ENCODE data around the gene POGLUT2. TPM values are rescaled to one million over a fixed set of nuclear protein-coding genes. Genes with fewer than 3 reads are reported as not detected.

Gene POGLUT2
- total RNA-seq, 1 donor = 15.9 TPM

- Histone ChIP-seq H3K27me3 (ENCODE audit: insufficient read depth, low read length) (no peaks in the 10 kb centered on the region), H3K4me1 (ENCODE audit: insufficient read depth, low read length) (no peaks in the 10 kb centered on the region), H3K9me3 (ENCODE audit: low read depth, low read length) (no peaks in the 10 kb centered on the region), H3K4me2 (ENCODE audit: insufficient read depth, low read length) (no peak overlapping the region), H3K27ac (ENCODE audit: low read depth, low read length) (no peak overlapping the region), H3K79me2 (ENCODE audit: insufficient read depth, low read length) (peaks cover 2% of the 10 kb centered on the region), H4K20me1 (ENCODE audit: insufficient read depth, low read length) (no peaks in the 10 kb centered on the region), H2AFZ (ENCODE audit: low read length) (no peak overlapping the region), H3K36me3 (ENCODE audit: insufficient read depth, low read length) (no peaks in the 10 kb centered on the region), H3K4me3 (ENCODE audit: insufficient read depth, low read length) (no peak overlapping the region)
- TF ChIP-seq CTCF (IDR thresholded peaks at IDR 0.05; ENCODE audit: extremely low read depth, low read depth, low read length) = no peak
- DNase-seq (ENCODE audit: insufficient read length, low spot score, missing footprints) = no peak
Observed at GRCh38 chr13:102777736-102778135, 21.0 kb downstream of the POGLUT2 start.

- no peaks in the 10 kb centered on the region for H3K9me3 ChIP-seq (ENCODE audit: low read depth, low read length)
- H3K4me2 ChIP-seq (ENCODE audit: insufficient read depth, low read length) = no peak overlapping the region
- H3K36me3 ChIP-seq (ENCODE audit: insufficient read depth, low read length) = no peaks in the 10 kb centered on the region
- H3K27me3 ChIP-seq (ENCODE audit: insufficient read depth, low read length) = no peaks in the 10 kb centered on the region
- no peaks in the 10 kb centered on the region for H4K20me1 ChIP-seq (ENCODE audit: insufficient read depth, low read length)
- peaks cover 2% of the 10 kb centered on the region for H3K4me1 ChIP-seq (ENCODE audit: insufficient read depth, low read length)
- no peak overlapping the region for H3K4me3 ChIP-seq (ENCODE audit: insufficient read depth, low read length)
- no peak for TF ChIP-seq CTCF (IDR thresholded peaks at IDR 0.05; ENCODE audit: extremely low read depth, low read depth, low read length)
- peaks cover 16% of the 10 kb centered on the region for H3K79me2 ChIP-seq (ENCODE audit: insufficient read depth, low read length)
- H3K27ac ChIP-seq (ENCODE audit: low read depth, low read length) = no peak overlapping the region
- DNase-seq (ENCODE audit: insufficient read length, low spot score, missing footprints) = peak; percentile 27
- H2AFZ ChIP-seq (ENCODE audit: low read length) = peak overlapping the region; percentile 9
Observed at GRCh38 chr13:102776271-102776670, 22.5 kb downstream of the POGLUT2 start.

- Histone ChIP-seq H3K79me2 (ENCODE audit: insufficient read depth, low read length) (peaks cover 29% of the 10 kb centered on the region), H3K27me3 (ENCODE audit: insufficient read depth, low read length) (no peaks in the 10 kb centered on the region), H3K9me3 (ENCODE audit: low read depth, low read length) (no peaks in the 10 kb centered on the region), H2AFZ (ENCODE audit: low read length) (peak overlapping the region; percentile 94), H4K20me1 (ENCODE audit: insufficient read depth, low read length) (no peaks in the 10 kb centered on the region), H3K36me3 (ENCODE audit: insufficient read depth, low read length) (no peaks in the 10 kb centered on the region), H3K4me1 (ENCODE audit: insufficient read depth, low read length) (peaks cover 2% of the 10 kb centered on the region), H3K27ac (ENCODE audit: low read depth, low read length) (no peak overlapping the region), H3K4me3 (ENCODE audit: insufficient read depth, low read length) (no peak overlapping the region), H3K4me2 (ENCODE audit: insufficient read depth, low read length) (no peak overlapping the region)
- peak; percentile 71 for DNase-seq (ENCODE audit: insufficient read length, low spot score, missing footprints)
- no peak for TF ChIP-seq CTCF (IDR thresholded peaks at IDR 0.05; ENCODE audit: extremely low read depth, low read depth, low read length)
Observed at GRCh38 chr13:102774591-102775520, 23.9 kb downstream of the POGLUT2 start.

- Histone ChIP-seq H3K4me2 (ENCODE audit: insufficient read depth, low read length) (peak overlapping the region; percentile 80), H3K27ac (ENCODE audit: low read depth, low read length) (peak overlapping the region; percentile 64), H3K9me3 (ENCODE audit: low read depth, low read length) (no peaks in the 10 kb centered on the region), H3K27me3 (ENCODE audit: insufficient read depth, low read length) (no peaks in the 10 kb centered on the region), H3K79me2 (ENCODE audit: insufficient read depth, low read length) (peaks cover 29% of the 10 kb centered on the region), H2AFZ (ENCODE audit: low read length) (peak overlapping the region; percentile 94), H3K36me3 (ENCODE audit: insufficient read depth, low read length) (no peaks in the 10 kb centered on the region), H3K4me1 (ENCODE audit: insufficient read depth, low read length) (peaks cover 2% of the 10 kb centered on the region), H4K20me1 (ENCODE audit: insufficient read depth, low read length) (no peaks in the 10 kb centered on the region), H3K4me3 (ENCODE audit: insufficient read depth, low read length) (peak overlapping the region; percentile 90)
- peak; percentile 4 for DNase-seq (ENCODE audit: insufficient read length, low spot score, missing footprints)
- TF ChIP-seq CTCF (IDR thresholded peaks at IDR 0.05; ENCODE audit: extremely low read depth, low read depth, low read length) = no peak
Observed at GRCh38 chr13:102774214-102774568, 24.6 kb downstream of the POGLUT2 start.

All from osteoblast (primary cell).